ENCODE measurements around the gene RUFY3.

GRCh38 chr4:70737006-70737405 lies 15.2 kb downstream of the RUFY3 start:
- TF ChIP-seq CTCF (IDR thresholded peaks at IDR 0.05) (no peak), KDM5A (IDR thresholded peaks at IDR 0.05) (no peak), POLR2A (IDR thresholded peaks at IDR 0.05; ENCODE audit: low read length) (no peak), HOXA7 (CRISPR knock-in tag; IDR thresholded peaks at IDR 0.05) (no peak), RAD21 (conservative IDR thresholded peaks at IDR 0.05 in 1 of 2, IDR thresholded peaks at IDR 0.05 in 1 of 2) (no peak), MAX (IDR thresholded peaks at IDR 0.05) (no peak), TP53 (CRISPR knock-in tag; IDR thresholded peaks at IDR 0.05) (no peak), USF2 (IDR thresholded peaks at IDR 0.05) (no peak), ZC3H11A (IDR thresholded peaks at IDR 0.05) (no peak)
